ENCODE results near the gene TJP2.

The TJP2 gene

GRCh38 chr9:69307446-69308205 is 133.5 kb downstream of the TJP2 start:
- TF ChIP-seq ZNF558 (tag by site-specific recombination; IDR thresholded peaks at IDR 0.05), result no peak
- TF ChIP-seq ZNF202 (tag by site-specific recombination; IDR thresholded peaks at IDR 0.05; ENCODE audit: borderline replicate concordance), result no peak
- no peak for TF ChIP-seq ZNF521 (tag by site-specific recombination; IDR thresholded peaks at IDR 0.05)
- no peaks in the 10 kb centered on the region for H3K9me3 ChIP-seq (ENCODE audit: control insufficient read depth, insufficient read depth, low read depth, low read length)
- ChIA-PET POLR2A (no interaction called here), CTCF (no interaction called here)
- no peak overlapping the region for H3K27ac ChIP-seq (ENCODE audit: extremely low read depth, low read depth, low read length)
- H3K36me3 ChIP-seq (ENCODE audit: control insufficient read depth in 2 of 2, insufficient read depth in 1 of 2, low read length in 2 of 2), result no peaks in the 10 kb centered on the region
- H3K4me3 ChIP-seq (ENCODE audit: low read depth, low read length), result no peak overlapping the region
- H3K4me1 ChIP-seq (ENCODE audit: control insufficient read depth, insufficient read depth, low read length), result no peaks in the 10 kb centered on the region

GRCh38 chr9:69308206-69308931 is 134.3 kb downstream of the TJP2 start:
- Histone ChIP-seq H3K4me3 (ENCODE audit: low read depth, low read length) (no peak overlapping the region), H3K4me1 (ENCODE audit: control insufficient read depth, insufficient read depth, low read length) (no peaks in the 10 kb centered on the region), H3K9me3 (ENCODE audit: control insufficient read depth, insufficient read depth, low read depth, low read length) (no peaks in the 10 kb centered on the region), H3K36me3 (ENCODE audit: control insufficient read depth in 2 of 2, insufficient read depth in 1 of 2, low read length in 2 of 2) (no peaks in the 10 kb centered on the region), H3K27ac (ENCODE audit: extremely low read depth, low read depth, low read length) (no peak overlapping the region)
- POLR2A ChIA-PET, result no interaction called here
- TF ChIP-seq ZNF529 (tag by site-specific recombination; IDR thresholded peaks at IDR 0.05; ENCODE audit: insufficient replicate concordance) (no peak), ZBTB8A (tag by site-specific recombination; IDR thresholded peaks at IDR 0.05) (no peak), ZNF324 (tag by site-specific recombination; IDR thresholded peaks at IDR 0.05) (no peak), IKZF3 (tag by site-specific recombination; IDR thresholded peaks at IDR 0.05) (no peak), ZNF221 (tag by site-specific recombination; IDR thresholded peaks at IDR 0.05; ENCODE audit: borderline replicate concordance) (no peak), ZNF366 (tag by site-specific recombination; conservative IDR thresholded peaks at IDR 0.05) (no peak), ZNF596 (tag by site-specific recombination; IDR thresholded peaks at IDR 0.05) (no peak), ZNF19 (tag by site-specific recombination; IDR thresholded peaks at IDR 0.05; ENCODE audit: low read depth) (no peak), PRDM2 (tag by site-specific recombination; IDR thresholded peaks at IDR 0.05; ENCODE audit: borderline replicate concordance) (no peak), ZNF747 (tag by site-specific recombination; IDR thresholded peaks at IDR 0.05) (no peak), ZNF639 (tag by site-specific recombination; IDR thresholded peaks at IDR 0.05) (no peak)
- TF ChIP-seq, protein P1, sequence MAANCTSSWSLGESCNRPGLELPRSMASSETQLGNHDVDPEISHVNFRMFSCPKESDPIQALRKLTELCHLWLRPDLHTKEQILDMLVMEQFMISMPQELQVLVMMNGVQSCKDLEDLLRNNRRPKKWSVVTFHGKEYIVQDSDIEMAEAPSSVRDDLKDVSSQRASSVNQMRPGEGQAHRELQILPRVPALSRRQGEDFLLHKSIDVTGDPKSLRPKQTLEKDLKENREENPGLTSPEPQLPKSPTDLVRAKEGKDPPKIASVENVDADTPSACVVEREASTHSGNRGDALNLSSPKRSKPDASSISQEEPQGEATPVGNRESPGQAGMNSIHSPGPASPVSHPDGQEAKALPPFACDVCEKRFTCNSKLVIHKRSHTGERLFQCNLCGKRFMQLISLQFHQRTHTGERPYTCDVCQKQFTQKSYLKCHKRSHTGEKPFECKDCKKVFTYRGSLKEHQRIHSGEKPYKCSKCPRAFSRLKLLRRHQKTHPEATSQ (tag by site-specific recombination; IDR thresholded peaks at IDR 0.05), result no peak
- CTCF ChIA-PET, result interaction anchor here (0.6 kb wide), 1 partner anchor 345 kb away, joined by 3 read pairs; no protein-coding TSS in a partner anchor
